Medulla oblongata (tissue), 1 donor: Measurements from ENCODE around the gene RNF5.
A peak's percentile ranks its signal among the peaks of the same experiment; 100 is the strongest.
"Not testable (repeated sequence)": the region's sequence is repeated elsewhere in the genome, so short reads cannot be mapped to it uniquely, and the experiment has no call there.

Experiments
- DNase-seq: peaks from one replicate; pipeline ENCODE4 v3.0.0-alpha.2; 2015; ENCODE audit errors: extremely low spot score

RNF5 gene

GRCh38 chr6:32175711-32176475 is 2.3 kb upstream of the RNF5 start, which contains the start of gene AGPAT1:
Gene AGPAT1, minus strand, starts transcription at chr6:32176084. Its CDS starts 4,588 bp downstream, at chr6:32171496.
- DNase-seq, result peak; percentile 99

- DNase-seq, result peak; percentile 20
These were observed 1.6 kb upstream of the RNF5 start for GRCh38 chr6:32176476-32177182.

DNA sequence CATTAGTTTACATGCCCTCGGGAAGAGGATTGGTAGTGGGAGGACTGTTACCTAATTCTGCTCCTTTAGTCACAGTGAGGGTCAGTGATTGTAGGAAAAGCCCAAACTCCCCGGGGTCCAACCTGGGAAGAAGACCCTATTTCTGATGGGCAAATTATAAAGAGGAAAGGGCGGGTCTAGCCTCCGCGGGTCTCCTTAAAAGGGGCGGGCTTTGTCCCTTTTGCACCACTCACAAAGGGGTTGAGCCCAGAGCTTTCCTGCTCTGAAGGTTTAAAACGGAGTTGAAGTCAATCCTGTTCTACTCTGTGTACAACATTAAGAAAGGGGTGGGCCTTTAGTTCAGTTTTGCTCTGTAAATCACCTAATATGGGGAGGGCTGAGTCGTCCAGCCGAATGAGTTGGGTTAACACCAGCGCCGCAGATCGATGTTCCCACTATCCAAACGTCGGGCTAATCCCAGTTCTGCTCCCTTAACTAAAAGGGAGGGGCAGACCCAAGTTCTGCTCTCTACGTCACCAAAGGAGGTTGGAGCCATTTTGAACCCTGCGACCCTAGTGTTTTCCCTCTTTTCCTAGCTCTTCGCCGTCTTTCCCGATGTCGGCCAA is 920 bp upstream of the RNF5 start:
- DNase-seq, result no peak

GRCh38 chr6:32178547-32179440 is 589 bp downstream of the RNF5 start:
- peak; percentile 49 for DNase-seq

GRCh38 chr6:32179766-32180405 is 1.7 kb downstream of the RNF5 start:
- DNase-seq, result no peak

GRCh38 chr6:32181148-32181702 is 3.0 kb downstream of the RNF5 start:
- no peak for DNase-seq

GRCh38 chr6:32181915-32182529 is 3.8 kb downstream of the RNF5 start:
- no peak for DNase-seq

DNA sequence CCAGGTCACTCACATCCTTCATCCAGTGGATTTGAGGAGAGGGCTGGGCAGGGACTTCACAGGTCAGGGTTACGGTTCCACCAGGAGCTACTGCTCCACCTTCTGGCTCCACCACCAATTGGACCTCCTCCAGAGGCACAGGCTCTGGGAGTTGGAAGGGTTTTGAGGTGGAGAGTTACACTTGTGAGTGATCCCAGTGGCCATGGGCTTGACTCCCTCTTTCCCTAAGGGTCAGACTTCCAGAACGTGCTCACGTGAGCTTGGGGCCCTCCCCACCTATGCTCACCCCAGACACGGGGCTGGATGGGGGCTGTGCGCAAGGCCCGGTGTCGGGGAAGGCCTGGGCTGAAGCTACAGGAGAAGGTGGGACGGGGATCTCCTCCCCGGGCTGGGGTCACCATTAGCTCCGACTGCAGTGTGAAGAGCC is 4.4 kb downstream of the RNF5 start:
- no peak for DNase-seq

DNA sequence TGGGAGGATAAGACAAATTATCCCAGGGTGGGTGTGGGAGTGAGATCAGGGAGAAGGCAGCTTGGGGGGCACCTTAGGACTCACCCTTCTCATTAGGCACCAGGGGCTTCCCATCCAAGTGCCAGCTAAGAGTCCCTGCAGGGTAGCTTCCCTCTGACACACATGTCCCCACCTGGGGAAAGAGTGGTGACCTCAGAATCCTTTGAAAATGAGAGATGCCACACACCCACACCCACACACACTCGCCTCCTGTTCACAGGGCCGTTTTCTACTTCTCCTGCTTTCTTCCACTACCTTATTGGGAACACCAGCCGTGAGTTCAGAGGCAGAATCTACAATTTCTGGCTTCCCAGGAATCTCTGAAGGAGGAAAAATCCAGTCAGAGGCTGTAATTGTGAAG is 4.8 kb downstream of the RNF5 start:
- no peak for DNase-seq

- DNase-seq, result no peak
These were observed 5.4 kb downstream of the RNF5 start for GRCh38 chr6:32183483-32184083.

GRCh38 chr6:32184084-32184640 is 6.0 kb downstream of the RNF5 start, which contains the start of gene AGER:
Gene AGER, minus strand, starts transcription at chr6:32184253. Its CDS starts 31 bp downstream, at chr6:32184222.
- no peak for DNase-seq

- not testable (repeated sequence) for DNase-seq
These were observed 7.5 kb downstream of the RNF5 start for GRCh38 chr6:32185681-32186131.

- DNase-seq, result not testable (repeated sequence)
These were observed 8.1 kb downstream of the RNF5 start for GRCh38 chr6:32186151-32186840.

GRCh38 chr6:32187009-32187709 is 9.0 kb downstream of the RNF5 start:
- no peak for DNase-seq

DNA sequence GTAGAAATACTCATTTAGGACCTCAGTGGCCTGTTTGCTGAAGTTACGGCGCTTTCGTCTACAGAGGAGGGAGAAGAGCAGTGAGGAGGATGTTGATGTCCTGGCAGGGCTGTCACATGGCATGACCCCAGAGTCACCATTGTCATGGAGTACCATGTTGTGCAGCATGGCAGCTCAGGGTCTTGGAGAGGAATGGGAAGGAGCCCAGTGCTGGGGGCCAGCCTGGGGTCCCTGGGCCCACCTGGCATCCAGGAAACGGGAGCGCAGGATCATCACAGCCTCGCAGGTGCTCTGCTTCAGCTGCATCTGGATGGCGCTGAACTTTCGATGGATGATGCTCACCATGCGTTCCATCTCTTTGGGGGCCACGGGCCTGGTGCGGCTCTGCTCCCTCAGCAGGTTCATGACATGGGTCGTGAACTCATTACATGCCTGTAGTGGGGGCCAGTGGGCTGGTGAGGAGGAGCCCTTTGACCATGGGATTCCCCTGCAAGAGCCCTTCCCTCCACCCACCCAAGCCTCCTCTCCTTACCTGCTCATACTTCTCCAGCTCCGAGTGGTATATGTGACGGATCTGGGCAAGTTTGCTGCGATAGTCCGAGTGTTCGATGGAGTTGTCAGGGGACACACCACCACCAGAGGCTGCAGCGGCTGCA is 9.6 kb downstream of the RNF5 start:
- not testable (repeated sequence) for DNase-seq

- no peak for DNase-seq
These were observed 10.3 kb downstream of the RNF5 start for GRCh38 chr6:32188381-32189068.
